ENCODE data around the gene CGB8. TPM values are rescaled to one million over a fixed set of nuclear protein-coding genes. Genes with fewer than 3 reads are reported as not detected.

Gene CGB8
- total RNA-seq, 4 donors from 2014 or later = not detected

DNA sequence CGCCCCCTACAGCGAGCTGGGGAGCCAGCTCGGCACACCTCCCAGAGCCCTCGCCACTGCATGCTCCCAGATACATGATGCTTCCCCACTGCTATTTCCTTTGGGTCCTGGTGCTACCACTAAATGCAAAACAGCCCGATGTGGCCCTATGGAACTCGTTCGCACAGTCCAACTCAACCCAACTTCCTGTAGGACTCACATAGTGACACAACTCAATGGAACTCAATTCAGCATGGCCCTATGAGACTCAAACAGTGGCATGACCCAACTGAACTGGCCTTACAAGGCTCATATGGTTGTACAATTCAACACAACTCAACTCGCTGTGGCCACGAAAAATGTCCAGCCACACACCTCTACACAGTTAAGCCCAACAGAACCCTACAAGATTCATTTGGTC lies 20.1 kb upstream of the CGB8 start:
- TF ChIP-seq CTCF (IDR thresholded peaks at IDR 0.05) = no peak
- WGBS, 2 donors = 84 to 91% methylated on average over 6 to 9 of the region's 9 CpGs
- H3K36me3 ChIP-seq = no peaks in the 10 kb centered on the region
- intact Hi-C loops (cut with DNase I) = no loop called here
- no peak overlapping the region for H3K27ac ChIP-seq
- no peak overlapping the region for H3K4me3 ChIP-seq
- H3K9me3 ChIP-seq = no peaks in the 10 kb centered on the region
- peaks cover 5 to 100% (median 22%) of the 10 kb centered on the region in 4 donors for H3K27me3 ChIP-seq
- peaks cover 9 to 37% (median 10%) of the 10 kb centered on the region in 3 donors for H3K4me1 ChIP-seq
- DNase-seq = no peak

- Histone ChIP-seq H3K4me1 (peaks cover 9 to 37% (median 10%) of the 10 kb centered on the region in 3 donors), H3K9me3 (no peaks in the 10 kb centered on the region), H3K27me3 (peaks cover 0 to 100% (median 11%) of the 10 kb centered on the region in 4 donors), H3K4me3 (no peak overlapping the region), H3K27ac (no peak overlapping the region), H3K36me3 (no peaks in the 10 kb centered on the region)
- intact Hi-C loops (cut with DNase I) = no loop called here
- no peak for DNase-seq
- TF ChIP-seq CTCF (IDR thresholded peaks at IDR 0.05) (no peak), POLR2A (IDR thresholded peaks at IDR 0.05) (no peak)
- WGBS, 2 donors = 46 to 62% methylated on average over 2 of the region's 3 CpGs
Observed at GRCh38 chr19:49067554-49067953, 18.6 kb upstream of the CGB8 start.

DNA sequence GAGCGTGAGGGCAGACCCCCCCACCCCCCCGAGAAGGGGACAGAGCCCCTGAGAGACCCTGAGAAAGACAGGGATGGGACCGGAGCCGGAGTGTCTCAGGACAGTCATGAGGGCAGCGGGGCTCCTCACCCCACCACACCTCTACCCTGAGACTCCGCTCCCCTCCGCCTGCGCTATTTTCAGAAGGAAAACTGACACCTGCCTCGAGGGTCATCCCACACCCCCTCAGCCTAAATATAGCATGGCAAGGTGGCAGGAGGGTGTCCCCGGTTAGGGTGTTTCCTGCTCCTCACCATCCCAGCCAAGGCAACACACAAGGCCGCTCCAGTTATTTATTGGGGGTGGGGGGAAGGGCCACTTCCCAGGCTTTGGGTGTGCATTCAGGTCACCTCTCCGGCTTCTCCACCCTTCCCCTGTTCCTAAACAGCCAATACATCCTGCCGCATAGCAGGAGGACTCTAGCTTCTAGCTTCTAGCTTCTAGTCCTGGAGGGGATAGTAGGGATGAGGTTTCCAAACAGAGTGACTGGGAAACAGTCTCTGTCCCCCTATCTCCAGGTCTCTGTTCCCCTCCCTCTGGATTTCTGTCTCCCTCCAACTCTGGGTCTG lies 17.1 kb upstream of the CGB8 start:
- TF ChIP-seq POLR2A (IDR thresholded peaks at IDR 0.05) (no peak), CTCF (IDR thresholded peaks at IDR 0.05) (no peak)
- H3K27ac ChIP-seq = no peak overlapping the region
- no peaks in the 10 kb centered on the region for H3K9me3 ChIP-seq
- peaks cover 6 to 28% (median 10%) of the 10 kb centered on the region in 3 donors for H3K4me1 ChIP-seq
- 52 to 64% methylated on average over 10 to 12 of the region's 13 CpGs for WGBS, 2 donors
- DNase-seq = no peak
- no peak overlapping the region for H3K4me3 ChIP-seq
- peaks cover 0 to 100% (median 8%) of the 10 kb centered on the region in 4 donors for H3K27me3 ChIP-seq
- H3K36me3 ChIP-seq = no peaks in the 10 kb centered on the region
- intact Hi-C loops (cut with DNase I) = no loop called here

DNA sequence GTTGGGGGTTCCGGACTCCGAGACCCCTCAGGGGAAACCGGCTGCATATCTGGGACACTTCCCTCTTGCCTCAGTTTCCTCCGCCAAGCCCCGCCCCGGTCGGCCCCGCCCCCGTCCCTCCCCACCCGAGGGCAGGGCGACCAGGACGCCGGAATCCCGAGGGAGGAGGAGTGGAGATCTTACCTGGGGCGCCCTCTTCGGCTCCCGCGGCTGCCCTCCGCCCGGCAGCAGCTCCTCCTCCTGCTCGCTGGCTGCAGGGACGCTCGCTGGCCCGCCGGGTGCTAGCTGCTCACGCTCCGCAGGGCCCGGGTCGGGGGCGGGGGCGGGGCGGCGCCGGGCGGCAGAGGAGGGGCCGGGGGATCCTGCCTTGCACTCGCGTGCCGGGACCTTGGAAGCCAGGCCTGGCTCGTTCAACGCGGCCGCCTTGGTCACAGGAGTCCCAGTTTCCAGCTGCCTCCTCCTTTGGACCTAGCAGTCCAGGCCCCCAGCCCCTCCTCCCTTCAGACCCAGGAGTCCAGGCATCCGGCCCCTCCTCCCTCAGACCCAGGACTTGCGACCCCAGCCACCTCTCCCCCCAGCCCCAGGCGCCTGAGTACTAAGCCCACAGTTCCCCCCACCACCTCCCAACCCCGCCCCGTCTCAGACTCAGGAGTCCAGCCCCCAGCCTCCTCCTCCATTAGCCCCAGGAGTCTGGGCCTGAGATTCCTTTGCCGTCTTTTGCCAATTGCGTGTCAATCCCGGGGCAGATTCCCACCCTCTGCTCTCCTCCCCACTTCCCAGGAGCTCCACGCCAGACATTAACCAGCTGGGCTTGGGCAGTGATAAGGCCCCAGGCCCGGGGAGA lies 16.1 kb upstream of the CGB8 start, which contains the start of gene NTF4:
NTF4 (minus strand) TSS at position 51 of the 844 bp plus-strand sequence. CDS start 2,821 bp downstream, outside the sequence.
- WGBS, 2 donors = 0 to 3% methylated on average over 9 to 10 of the region's 53 CpGs
- Histone ChIP-seq H3K4me3 (peak within 1 kb of the TSS; percentile 21 to 65 (median 44)), H3K4me1 (peaks cover 6 to 28% (median 10%) of the 10 kb centered on the region in 3 donors), H3K27ac (peak within 1 kb of the TSS; percentile 67 to 82 (median 76)), H3K27me3 (peaks cover 0 to 100% (median 8%) of the 10 kb centered on the region in 4 donors), H3K36me3 (no peaks in the 10 kb centered on the region), H3K9me3 (no peaks in the 10 kb centered on the region)
- no peak for DNase-seq
- TF ChIP-seq CTCF (IDR thresholded peaks at IDR 0.05) (no peak), POLR2A (IDR thresholded peaks at IDR 0.05) (no peak)
- intact Hi-C loops (cut with DNase I) = no loop called here
